Activated T-cell treated with anti-CD3 and anti-CD28 coated beads for 24 hours (primary cell): ENCODE results near the gene GTPBP4.
"Not testable (repeated sequence)": the region's sequence is repeated elsewhere in the genome, so short reads cannot be mapped to it uniquely, and the experiment has no call there.

Experiments used
- DNase-seq: peaks from one replicate; pipeline ENCODE4 v3.0.0-alpha.2; 2020; ENCODE audit warnings: low read depth

GTPBP4 gene

GRCh38 chr10:988667-989545 lies 672 bp downstream of the GTPBP4 start:
- DNase-seq = no peak

DNA sequence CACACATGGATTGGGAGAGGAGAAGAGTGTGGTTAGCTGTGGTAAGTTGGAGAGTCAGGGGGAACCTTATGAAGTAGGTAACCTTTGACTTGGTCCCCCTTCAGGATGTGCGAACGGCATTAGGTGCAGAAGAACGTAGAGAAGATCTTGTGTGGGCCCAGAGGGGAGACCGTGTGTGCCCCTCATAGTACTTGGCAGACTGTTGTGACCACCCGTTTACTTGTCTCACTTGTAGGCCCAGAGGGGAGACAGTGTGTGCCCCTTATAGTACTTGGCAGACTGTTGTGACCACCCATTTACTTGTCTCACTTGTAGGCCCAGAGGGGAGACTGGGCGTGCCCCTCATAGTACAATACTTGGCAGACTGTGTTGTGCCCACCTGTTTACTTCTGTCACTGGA lies 2.6 kb downstream of the GTPBP4 start:
- DNase-seq = no peak

DNA sequence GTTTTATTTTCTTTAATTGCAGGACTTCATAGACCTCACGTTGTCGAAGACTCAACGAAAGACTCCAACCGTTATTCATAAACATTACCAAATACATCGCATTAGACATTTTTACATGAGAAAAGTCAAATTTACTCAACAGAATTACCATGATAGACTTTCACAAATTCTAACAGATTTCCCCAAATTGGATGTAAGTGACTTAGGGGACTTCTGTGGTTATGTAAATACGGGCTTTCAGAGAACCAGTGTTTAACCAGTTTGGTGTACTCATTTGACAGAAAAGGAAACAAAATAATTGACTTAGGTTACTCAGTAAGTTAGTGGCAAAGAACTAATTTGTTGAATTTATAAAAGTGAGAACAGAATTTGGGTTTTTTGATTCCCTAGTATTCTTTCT lies 4.2 kb downstream of the GTPBP4 start:
- DNase-seq = no peak

DNA sequence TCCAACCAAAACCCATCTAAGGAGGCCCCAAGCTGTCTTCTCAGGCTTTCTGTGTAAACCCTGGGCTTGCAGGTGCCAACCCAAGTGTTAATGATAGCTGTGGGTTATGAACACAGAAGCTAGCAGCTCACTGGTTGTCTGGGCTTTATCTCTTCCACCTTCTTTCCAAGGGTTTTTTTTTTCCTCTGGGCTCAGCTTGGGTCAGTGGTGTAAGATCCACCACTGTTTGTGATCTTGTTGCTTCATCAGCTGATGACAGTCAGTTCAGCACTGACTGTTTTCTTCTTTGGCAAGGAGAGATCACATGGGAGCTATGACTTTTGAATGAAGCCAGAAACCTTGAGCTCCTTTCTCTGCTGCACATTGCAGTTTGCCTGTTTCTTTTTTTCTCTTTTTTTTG lies 4.6 kb downstream of the GTPBP4 start:
- no peak for DNase-seq

GRCh38 chr10:994836-995558 lies 6.8 kb downstream of the GTPBP4 start:
- no peak for DNase-seq

GRCh38 chr10:995559-995926 lies 7.3 kb downstream of the GTPBP4 start:
- DNase-seq = no peak

- no peak for DNase-seq
These were observed 7.8 kb downstream of the GTPBP4 start for GRCh38 chr10:996031-996430.

- no peak for DNase-seq
These were observed 9.2 kb downstream of the GTPBP4 start for GRCh38 chr10:997266-998022.

DNA sequence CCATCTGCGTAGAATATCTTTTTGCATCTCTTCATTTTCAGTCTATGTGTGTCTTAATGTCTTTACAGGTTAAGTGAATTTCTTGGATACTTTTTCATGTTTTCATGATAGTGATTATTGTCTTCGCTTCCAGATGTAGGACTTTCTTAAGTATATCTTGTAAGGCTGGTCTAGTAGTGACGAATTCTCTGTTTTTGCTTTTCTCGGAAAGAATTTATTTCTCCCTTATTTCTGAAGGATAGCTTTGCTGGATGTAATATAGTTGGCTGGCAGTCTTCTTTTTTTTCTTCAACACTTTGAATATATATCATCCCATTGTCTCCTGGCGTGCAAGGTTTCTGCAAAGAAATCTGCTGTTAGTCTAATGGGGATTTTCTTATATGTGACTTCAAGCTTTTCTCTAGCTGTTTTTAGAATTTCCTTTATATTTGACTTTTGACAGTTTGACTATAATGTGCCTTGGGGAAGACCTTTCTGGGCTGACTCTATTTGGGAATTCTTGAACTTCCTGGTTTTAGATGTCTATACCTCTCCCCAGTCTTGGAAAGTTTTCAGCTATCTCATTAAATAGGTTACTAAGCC lies 14.3 kb downstream of the GTPBP4 start:
- DNase-seq = no peak

DNA sequence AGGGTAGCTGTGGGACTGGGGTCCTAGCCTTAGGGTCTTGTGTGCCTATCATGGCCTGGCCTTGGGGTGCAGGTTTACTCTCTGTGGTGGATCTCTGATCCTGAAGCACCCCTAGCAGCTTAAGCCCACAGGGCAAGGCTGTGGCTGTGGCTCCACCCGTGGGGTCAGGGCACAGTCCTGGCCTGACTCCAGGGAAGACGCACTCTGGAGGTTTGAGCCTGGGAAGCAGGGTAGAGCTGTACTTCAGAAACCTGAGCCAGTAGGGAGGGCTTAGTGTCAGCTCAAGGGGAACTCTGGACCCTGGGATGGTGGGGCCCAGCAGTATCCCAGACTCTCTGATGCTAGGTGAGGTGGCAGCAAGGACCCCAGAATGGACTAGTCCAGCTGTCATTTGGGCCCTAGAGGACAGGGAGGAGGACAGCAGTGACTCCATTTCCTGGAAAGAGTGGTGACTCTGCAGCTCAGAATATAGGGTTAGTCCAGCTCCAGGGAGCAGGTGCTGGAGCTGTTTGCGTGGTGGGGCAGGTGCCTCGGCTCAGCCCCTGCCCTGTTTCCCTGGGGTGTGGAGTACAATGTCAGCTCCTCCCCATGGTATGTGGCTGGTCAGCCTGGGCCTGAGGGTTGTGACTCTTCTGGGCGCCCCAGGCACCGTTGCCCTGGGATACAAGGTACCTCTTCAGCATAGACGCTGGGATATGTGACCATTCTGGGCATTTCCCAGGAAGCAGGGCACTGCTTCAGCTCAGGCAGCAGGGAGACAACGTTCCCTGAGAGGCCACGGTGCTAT lies 15.8 kb downstream of the GTPBP4 start:
- DNase-seq = no peak

GRCh38 chr10:1006573-1006972 lies 18.3 kb downstream of the GTPBP4 start:
- DNase-seq = no peak

- DNase-seq = no peak
These were observed 19.3 kb downstream of the GTPBP4 start for GRCh38 chr10:1007583-1007982.

- DNase-seq = no peak
These were observed 20.8 kb downstream of the GTPBP4 start for GRCh38 chr10:1009071-1009494.

- DNase-seq = not testable (repeated sequence)
These were observed 21.7 kb downstream of the GTPBP4 start for GRCh38 chr10:1009947-1010346.

DNA sequence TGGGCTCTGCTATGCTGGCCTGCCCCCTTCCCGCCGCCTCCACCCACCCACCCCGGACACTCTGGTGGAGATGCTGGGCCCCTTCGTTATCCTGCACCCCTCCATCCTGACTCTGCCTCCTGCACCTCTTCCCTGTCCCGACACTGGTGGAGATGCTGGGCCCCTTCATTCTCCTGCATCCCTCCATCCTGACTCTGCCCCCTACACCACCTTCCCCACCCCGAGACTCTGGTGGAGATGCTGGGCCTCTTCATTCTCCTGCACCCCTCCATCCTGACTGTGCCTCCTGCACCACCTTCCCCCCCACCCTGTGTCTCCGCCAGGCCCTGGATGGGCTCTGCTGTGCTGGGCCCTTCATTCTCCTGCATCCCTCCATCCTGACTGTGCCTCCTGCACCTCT lies 22.5 kb downstream of the GTPBP4 start:
- DNase-seq = no peak

- no peak for DNase-seq
These were observed 23.5 kb downstream of the GTPBP4 start for GRCh38 chr10:1011696-1012095.

- DNase-seq = no peak
These were observed 27.5 kb downstream of the GTPBP4 start for GRCh38 chr10:1015688-1016087.

DNA sequence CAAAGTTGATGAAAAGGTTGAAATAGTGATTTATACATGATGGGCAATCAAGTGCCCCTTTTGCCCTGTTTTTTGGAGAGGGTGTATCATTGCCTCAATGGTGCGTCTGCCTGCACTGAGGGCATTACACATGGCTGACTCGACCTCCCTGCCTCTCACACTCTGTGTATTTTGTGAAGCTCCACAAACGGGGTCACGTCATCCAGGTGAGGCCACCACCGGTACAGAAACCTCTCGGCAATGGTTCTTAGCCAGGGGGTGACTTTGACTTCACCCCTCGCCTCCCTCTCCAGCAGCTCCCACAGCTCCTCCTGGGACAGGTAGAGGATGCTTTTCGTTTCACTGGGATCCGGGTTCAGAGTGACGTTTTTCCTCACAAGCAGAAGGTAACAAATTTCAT lies 31.1 kb downstream of the GTPBP4 start:
- DNase-seq = no peak

DNA sequence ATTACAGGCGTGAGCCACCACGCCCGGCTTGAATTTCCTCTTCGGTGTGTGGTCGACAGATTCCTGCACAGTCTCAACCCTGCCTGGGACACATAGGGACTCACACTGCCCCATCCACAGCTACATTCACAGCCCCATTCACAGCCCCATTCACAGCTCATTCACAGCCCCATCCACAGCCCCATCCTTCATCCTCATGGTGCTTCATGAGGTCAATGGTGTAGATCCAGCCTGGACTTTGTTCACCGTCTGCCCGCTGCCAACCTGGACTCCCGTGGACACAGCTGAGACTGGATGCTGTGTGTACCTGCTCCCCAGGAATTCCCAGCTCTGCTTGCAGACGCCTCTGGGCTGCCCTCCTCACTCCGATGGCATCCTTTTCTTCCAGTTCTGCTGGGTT lies 32.2 kb downstream of the GTPBP4 start:
- no peak for DNase-seq

DNA sequence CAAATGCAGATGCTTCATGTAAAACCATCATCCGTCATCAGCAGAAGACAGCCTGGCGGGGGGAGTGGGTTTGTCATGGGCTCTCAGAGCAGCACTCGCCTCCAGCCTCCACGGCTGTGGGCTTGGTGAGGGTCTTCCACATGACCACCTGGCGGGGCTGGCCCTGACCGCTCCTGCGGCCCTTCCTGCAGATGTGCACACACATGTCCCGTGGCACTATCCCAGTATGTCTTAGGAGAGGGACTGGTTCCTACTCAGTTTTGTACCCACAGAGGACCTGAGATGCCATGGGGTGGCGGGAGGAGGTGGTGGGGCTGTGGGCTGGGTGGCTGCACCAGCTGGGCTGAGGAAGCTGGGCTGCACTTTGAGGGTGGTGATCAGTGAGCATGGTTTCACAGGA lies 32.7 kb downstream of the GTPBP4 start:
- no peak for DNase-seq

- DNase-seq = no peak
These were observed 34.2 kb downstream of the GTPBP4 start for GRCh38 chr10:1022413-1022812.

DNA sequence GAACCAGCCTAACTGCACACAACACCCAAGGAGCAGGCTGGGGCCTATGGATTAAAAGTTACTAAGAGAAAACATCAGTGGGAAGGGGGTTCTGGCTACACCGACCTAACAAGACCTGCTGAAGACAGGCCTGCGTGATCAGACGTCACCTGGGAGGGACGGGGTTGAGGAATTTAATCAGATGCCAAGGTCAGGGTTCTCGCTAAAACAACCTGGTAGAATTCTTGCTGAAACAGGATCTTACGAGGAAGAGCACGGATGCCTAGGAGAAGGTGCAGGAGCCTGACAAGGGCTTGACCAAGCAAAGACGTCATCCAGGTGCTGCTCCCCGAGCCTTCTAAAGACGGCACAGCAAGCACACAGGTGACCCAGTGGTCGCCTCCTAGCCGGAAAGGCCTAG lies 35.9 kb downstream of the GTPBP4 start:
- no peak for DNase-seq
